ENCODE data around the gene CDH2.

CDH2 gene

GRCh38 chr18:28167835-28168349, 9.0 kb downstream of the CDH2 start:
- no peak for DNase-seq

DNA sequence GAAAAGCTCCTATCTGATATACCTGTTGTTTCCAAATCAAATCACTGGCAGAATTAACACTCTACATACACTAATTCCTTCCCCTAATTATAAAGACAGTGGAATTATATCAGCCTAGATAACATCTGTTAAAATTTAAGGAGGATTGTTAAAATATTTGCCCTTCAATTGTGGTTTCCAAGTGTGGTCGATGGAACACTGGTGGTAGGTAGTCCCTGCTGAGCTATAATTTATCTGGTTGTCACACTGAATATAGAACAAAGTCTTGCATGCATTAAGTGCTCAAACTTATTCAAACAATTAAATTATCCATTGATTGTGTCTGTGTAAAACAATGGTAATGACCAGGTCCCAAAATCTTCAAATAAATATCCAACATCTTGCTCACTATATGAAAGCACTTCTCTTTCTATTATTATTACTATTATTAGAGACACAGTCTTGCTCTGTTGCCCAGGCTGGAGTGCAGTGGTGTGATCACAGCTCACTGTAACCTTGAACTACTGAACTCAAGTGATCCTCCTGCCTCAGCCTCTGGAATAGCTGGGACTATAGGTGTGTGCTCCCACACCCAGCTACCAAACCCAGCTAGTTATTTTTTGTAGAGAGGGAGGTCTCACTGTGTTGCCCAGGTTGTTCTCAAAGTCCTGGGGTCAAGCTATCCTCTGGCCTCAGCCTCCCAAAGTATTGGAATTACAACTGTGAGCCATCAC, 12.0 kb downstream of the CDH2 start:
- no peak for DNase-seq

GRCh38 chr18:28163201-28163775, 13.6 kb downstream of the CDH2 start:
- no peak for DNase-seq

GRCh38 chr18:28161608-28162599, 15.0 kb downstream of the CDH2 start:
- DNase-seq = no peak

GRCh38 chr18:28159055-28159454, 17.9 kb downstream of the CDH2 start:
- no peak for DNase-seq

- no peak for DNase-seq
These were observed 18.8 kb downstream of the CDH2 start for GRCh38 chr18:28158083-28158581.

DNA sequence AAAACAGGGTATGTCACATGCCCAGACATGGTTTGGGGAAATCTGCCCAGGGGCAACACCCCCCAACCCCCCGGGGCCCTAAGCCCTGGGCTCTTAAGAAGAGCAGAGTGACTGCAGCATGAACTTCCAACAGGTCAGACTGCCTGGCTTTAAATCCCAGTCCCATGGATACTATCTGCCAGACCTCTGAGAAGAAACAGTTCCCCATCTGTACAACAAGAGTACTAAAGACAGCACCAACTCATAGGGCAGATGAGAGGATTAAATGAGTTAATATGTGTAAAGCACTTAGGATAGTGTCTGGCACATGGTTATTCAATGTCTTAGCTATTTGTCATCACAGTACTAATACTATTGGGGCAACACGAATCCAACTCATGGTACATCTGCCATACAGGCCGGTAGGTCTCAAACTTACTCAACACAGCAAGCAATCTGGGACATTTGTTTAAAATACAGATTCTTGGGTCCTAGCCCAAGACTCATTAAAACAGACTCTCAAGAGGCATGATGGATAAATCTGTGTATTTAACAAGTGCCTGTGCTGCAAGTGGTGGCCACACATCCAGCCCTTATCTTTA, 23.4 kb downstream of the CDH2 start:
- DNase-seq = no peak

DNA sequence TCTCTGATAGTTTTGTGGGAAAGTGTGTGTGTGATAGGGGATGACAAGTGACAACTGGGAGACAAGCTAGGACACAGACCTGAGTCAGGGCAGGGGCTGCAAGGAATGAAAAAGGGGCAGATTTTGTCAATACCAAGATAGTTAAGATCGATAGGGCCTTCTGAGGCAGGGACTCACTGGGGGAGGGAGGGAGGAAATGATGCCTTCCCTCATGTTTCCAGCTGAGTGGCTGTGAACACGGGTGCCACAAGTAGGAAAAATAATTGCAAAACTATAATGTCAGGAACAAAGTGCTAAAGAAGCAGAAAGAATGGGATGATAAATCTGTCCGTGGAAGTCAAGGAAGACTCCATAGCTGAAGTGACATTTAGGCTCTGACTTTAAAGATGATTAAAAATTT, 24.2 kb downstream of the CDH2 start:
- no peak for DNase-seq

DNA sequence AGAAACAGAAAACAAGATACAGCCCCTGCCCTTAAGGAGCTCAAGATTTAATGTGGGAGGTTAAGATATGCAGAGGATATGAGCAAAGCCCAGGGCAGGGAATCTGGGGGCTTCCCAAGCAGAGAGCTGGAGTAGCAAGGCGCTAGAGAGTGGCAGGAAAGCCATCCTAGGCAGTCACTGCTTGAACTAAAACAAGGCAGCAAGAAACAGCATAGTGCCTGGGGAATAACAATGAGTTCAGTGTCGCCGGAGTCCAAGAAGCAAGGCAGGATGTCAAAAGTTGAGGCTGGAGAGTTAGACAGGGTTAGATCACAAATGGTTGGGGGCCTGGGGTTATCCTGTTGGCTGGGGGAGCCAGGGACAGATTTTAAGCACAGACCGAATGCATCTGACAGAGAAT, 24.6 kb downstream of the CDH2 start:
- DNase-seq = no peak

DNA sequence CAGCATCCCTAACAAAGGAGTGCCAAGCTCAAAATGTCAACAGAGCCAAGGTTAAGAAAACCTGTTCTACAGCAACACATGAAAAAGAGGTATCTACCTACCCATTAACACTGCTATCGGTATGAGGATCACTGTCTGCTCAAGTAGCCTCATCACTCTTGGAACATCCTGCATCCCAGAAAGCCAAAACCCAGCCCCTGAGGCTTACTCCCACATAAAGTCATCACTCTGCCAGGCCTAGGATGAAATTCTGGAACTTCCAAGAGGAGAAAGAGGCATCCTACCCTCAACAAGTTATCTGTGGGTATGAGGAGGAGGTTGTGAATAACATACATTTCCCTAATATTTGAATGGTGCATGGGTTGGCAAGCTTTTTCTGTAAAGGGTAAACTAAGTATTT, 25.5 kb downstream of the CDH2 start:
- DNase-seq = no peak

DNA sequence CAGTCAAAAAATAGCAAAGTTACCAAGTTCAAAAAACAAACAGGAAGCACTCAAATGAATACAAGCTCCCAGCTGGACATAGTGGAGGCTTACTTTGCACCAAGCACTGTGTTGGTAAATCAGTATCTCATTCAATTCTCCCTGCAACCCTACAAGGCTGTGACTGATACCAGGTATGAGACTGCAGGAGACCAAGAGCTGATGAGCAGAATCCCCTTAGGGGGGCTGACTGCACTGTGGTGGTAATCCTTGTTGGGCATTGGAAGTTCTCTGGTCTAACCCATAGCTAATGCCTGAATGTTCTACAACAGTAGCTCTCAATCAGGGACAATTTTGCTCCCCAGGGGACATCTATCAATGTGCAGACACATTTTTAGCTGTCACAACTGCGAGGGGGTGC, 26.0 kb downstream of the CDH2 start:
- no peak for DNase-seq

- DNase-seq = no peak
These were observed 27.0 kb downstream of the CDH2 start for GRCh38 chr18:28149810-28150420.

GRCh38 chr18:28147674-28148171, 29.2 kb downstream of the CDH2 start:
- DNase-seq = no peak

DNA sequence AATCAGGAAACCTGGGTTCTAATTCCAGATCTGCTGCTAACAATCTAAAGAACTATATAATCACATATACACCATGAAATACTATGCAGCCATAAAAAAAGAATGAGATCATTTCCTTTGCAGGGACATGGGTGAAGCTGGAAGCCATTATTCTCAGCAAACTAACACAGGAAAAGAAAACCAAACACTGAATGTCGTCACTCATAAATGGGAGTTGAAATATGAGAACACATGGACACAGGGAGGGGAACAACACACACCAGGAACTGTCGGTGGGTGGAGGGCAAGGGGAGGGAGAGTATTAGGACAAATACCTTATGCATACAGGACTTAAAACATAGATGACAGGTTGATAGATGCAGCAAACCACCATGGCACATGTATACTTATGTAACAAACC, 33.2 kb downstream of the CDH2 start:
- DNase-seq = no peak

DNA sequence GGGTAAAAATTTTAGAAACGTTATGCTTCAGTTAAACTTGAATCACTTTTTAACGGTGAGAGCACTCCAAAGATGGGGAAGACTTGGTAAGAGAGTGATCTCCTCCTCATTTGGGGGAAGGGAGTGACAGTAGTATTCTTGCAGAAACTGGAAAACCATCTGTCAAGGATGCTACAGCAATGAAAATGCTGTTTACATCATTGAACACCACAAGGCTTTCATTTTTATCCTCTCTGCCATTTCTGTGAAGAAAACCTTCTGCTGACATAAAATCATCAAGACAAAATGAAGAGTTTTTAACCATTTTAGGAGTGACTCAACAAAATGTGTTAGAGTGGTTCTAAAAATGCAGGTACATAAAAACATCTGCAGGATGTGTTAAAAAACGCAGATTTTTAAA, 38.1 kb downstream of the CDH2 start:
- no peak for DNase-seq

- DNase-seq = no peak
These were observed 40.9 kb downstream of the CDH2 start for GRCh38 chr18:28136071-28136470.

DNA sequence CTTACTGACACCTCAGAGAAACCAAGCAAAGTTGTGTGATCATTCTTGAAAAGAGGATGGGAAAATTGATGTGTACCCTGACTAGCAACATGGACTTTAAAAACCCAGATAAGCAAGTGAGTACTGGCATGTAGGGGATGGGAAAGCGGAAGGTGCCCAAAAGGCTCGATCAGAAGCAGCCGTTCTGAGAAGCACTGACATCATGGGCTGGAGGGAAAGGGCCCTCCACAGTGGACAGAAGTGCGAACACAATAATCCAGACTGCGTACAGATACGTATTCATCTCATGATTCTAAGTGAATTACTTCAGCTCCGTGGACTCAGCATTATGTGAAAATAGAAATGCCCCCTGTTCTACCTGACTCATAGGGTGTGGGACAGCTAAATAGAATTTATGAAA, 42.2 kb downstream of the CDH2 start:
- DNase-seq = no peak

DNA sequence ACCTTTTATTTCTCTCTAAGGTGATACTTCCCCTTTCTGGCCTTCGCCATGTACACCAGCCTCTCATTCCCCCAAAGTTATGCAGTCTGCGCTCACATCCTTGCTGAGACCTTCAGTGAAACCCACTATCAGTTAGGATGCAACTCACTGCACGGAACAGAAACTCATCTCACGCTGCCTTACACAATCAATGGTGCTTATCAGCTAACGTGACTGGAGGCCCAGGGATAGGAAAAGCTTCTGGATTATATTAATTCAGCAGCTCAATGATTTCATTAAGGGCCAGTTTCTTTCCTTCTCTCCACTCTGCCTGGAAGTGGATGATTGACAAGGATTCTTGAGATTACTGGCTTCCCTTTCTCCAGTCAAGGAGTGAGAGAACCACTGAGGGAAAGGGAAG, 44.8 kb downstream of the CDH2 start:
- DNase-seq = no peak

DNA sequence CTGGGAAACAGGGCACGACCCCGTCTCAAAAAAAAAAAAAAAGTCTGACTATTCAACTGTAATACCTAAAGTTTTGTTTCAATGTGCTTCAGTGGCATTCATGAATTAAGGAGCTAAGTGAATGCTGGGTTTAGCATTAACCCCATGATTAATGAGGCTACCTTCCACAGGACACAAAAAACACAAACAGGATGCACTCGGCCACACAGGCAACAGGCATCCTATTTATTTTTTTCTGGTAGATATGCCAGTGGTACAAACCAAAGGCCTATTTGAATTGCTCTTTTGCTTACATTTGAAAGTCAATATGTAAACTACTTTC, 48.3 kb downstream of the CDH2 start:
- no peak for DNase-seq

DNA sequence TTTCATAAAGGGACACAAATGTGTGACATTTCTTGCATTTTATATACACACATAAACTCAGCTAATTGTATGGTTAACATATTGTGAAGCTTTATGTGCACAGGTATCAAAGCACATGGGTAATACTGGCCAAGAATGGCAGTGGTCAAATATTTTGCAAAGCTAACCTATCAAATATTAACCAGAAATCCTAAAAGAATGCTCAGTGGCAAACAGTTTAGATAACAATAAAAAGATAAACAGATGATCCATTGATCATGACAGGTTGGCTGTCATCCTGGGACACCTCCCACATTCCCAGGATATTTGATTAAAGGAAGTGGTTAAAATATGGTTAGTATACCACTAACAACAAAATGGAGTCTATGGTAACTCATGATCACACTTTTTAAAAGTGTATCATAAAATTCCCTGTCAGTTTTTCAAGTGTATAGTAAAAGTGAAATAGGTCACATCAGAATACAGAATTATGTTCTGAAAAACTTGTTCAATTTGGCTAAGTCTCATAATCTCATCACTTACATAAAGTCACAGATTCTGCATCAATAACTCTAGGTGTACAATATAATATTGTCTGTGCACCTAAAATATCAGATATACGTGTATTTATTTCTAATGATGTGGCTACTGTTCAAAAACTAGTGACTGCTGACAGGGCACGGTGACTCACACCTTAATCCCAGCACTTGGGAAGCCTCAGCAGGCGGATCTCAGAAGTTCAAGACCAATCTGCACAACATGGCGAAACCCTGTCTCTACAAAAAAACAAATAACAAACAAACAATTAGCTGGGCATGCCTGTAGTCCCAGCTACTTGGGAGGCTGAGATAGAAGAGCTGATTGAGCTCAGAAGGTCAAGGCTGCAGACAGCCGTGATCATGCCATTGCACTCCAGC, 48.9 kb downstream of the CDH2 start:
- no peak for DNase-seq

DNA sequence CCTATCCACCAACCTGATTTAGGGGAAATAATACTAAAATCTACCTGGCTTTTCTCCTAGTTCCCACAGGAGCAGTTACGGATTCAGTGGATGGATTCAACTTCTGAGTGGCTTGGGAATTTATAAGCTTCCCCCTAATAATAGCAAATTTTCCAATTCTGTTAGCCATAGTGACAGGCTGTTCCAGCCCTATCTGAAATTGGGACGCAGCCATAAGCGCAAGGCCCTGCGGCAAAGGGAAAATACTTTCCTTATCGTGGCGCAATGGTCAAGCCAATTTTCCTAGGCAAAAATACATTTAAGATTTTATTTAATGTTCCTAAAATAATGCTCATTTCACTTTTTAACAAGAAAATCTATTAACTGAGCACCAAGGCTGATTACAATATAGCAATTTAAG, 49.7 kb downstream of the CDH2 start:
- no peak for DNase-seq

Measured in stimulated activated CD4-positive, alpha-beta T cell treated with anti-CD3 and anti-CD28 coated beads, Interleukin-4, amount 100 ng/mL, for 24 hours (primary cell).